NK-92 treated with Interleukin-12 subunit alpha and Interleukin-12 subunit beta, amount 100 ng/mL, for 24 hours (cell line): ENCODE measurements around the gene PTPRN2.
"Not testable (repeated sequence)": the region's sequence is repeated elsewhere in the genome, so short reads cannot be mapped to it uniquely, and the experiment has no call there.

ENCODE experiments used
- DNase-seq: peaks from one replicate; lab custom pipeline; 2025; lab: John Stamatoyannopoulos, UW

The PTPRN2 gene

DNA sequence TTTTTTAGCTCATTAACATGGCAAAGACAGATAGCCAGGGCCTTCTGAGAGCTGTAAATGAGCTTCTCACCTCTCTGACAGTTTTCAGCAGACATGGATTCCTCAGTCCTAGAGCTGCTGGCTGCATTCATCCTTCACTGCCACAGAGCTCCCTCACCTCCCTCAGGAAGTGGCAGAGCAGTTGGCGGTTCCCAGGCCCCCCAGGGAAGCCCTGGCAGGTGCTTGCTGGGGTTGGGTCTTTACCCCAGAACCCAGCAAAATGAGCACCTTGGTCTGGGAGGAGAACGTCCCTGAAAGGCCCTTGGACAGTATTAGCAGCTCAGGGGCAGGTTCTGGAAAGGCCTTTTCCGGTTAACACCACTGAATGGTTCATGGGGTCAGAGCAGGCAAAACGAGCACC is 288.0 kb downstream of the PTPRN2 start:
- no peak for DNase-seq

- DNase-seq: no peak
Measured at GRCh38 chr7:158296798-158297104, 290.9 kb downstream of the PTPRN2 start.

- no peak for DNase-seq
Measured at GRCh38 chr7:158295966-158296797, 291.4 kb downstream of the PTPRN2 start.

DNA sequence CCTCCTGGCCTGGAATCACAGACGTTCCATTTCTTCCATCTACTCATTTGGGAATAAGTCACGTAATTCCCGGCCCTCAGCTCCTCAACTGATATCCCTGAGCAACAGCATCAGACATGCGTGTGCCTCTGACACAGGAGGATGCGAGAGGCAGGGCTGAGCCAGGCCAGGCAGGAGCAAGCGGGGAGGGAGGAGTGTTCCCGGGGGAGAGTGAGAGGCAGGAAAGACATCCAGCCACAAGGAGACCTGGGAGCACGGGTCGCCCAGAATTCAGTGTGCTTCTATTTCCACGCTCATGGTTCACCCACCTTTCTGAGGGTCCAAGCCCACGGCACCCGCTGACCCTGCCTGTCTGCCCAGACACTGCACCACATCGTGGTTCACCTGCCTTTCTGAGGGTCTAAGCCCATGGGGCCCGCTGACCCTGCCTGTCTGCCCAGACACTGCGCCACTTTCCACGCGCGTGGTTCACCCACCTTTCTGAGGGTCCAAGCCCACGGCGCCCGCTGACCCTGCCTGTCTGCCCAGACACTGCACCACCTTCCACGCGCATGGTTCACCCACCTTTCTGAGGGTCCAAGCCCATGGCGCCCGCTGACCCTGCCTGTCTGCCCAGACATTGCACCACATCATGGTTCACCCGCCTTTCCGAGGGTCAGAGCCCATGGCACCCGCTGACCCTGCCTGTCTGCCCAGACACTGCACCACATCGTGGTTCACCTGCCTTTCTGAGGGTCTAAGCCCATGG is 293.0 kb downstream of the PTPRN2 start:
- not testable (repeated sequence) for DNase-seq

GRCh38 chr7:158292948-158293347 is 294.7 kb downstream of the PTPRN2 start:
- DNase-seq: no peak

DNA sequence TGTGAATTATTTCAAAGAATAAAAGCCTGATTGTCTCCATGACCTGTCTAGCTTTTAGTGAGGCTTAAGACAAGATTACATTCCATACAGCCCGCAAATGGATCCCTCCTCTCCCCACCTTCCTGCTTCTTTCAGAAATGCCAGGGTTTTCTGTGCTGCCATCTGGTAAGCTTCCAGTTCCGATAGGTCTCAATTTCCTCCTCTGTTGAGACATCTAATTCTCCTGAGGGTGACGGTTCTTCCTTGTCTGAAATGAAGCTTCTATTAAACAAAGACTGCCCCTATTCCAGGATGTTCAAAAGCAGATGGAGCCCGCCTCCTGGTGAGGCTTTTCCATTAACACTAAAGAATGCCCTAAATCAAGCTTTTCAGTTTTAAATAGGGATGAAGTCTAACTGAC is 295.6 kb downstream of the PTPRN2 start:
- DNase-seq: no peak

GRCh38 chr7:158289761-158290523 is 297.7 kb downstream of the PTPRN2 start:
- DNase-seq: no peak

- DNase-seq: no peak
Measured at GRCh38 chr7:158289231-158289630, 298.4 kb downstream of the PTPRN2 start.

GRCh38 chr7:158286210-158286609 is 301.4 kb downstream of the PTPRN2 start:
- DNase-seq: no peak

GRCh38 chr7:158285383-158285770 is 302.2 kb downstream of the PTPRN2 start:
- no peak for DNase-seq

DNA sequence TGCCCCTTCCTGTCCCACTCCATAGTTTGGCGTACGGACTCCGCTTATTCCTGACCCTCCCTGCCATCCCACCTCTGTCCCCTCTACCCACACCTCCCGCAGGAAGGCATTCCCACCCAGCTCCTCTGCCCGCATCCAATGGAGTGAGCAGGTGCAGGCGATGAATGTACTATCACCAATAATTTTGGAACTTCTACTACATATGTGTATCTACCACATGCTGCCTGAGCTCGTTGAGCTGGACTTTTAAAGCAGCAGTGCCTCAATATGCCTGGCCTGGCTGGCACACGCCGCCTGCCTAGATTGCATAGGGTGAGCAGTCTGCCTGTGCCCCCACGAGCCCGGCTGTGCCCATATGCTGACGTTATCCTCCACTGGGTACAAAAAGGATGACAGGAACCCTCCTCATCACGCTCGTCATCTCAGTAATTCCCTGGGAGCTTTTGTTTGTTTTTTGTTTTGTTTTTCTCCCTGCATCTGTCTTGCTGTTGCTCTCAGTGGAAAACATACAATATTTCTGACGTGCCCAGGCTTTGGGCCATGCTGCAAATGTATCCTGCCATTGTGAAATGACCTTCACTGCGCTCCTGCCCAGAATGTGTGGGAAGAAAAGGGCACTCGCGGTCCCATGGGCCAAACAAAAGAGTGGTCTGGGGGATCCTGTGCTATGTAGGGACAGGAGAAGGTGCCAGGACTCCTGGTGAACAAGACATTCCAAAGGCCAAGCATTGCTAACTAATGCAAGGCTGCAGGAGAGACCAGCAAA is 302.8 kb downstream of the PTPRN2 start:
- no peak for DNase-seq

GRCh38 chr7:158284121-158284520 is 303.5 kb downstream of the PTPRN2 start:
- no peak for DNase-seq

DNA sequence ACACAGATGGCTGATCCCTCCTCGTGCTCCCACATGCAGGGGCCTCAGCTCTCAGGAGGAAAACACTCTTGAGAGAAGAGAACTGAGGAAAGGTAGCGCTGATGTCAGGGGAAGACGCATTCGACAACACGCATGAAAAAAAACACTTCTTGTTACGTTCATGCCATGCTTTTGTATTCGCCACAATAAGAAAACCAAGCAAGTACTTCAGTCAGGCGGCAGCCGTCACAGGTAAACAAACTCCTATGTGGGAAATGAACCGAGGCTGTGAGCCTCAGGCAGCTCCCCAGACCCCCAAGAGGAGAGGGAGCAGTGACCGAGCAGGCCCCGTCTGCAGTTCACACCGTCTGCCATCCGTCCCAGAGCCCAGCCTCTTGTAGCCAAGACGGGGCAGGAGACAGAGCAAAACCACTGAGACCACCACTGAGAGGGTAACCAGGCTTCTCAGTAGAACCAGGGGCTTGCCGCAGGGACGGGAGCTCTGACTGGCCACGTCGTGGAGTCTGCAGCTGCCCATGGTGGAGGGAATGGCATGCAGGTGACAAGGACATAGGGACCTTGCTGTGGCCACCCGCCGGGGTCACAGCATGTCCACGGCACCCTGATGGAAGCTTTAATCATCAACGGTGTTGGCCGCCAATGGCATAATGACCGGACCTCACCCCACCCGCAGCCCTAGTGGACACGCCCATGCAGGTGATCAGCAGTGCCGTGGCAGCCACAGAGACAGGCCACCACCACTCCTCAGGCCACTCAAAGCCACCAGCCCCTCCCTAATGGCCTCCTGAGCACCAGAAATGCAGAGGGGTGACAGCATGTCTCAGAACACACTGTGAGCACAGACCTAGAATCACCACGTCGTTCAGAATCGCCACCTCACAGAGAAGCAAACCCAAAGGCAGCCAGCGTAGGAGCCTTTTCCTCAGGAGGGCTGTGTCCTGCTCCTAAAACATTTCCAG is 304.3 kb downstream of the PTPRN2 start:
- no peak for DNase-seq

DNA sequence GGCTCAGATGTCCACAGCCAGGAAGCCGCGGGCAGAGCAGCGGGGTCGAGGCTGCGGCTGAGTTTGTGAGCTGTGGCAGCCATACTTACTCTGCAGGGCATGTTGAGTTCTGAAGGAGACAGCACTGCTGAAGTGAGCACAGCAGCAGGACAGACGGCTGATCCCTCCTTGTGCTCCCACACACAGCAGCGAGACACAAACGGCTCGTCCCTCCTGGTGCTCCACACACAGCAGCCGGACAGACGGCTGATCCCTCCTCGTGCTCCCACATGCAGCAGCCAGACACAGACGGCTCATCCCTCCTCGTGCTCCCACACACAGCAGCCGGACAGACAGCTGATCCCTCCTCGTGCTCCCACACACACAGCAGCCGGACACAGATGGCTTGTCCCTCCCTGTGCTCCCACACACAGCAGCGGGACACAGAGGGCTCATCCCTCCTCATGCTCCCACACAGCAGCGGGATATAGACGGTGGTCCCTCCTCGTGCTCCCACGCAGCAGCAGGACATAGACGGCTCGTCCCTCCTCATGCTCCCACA is 305.1 kb downstream of the PTPRN2 start:
- no peak for DNase-seq

GRCh38 chr7:158281441-158281840 is 306.2 kb downstream of the PTPRN2 start:
- no peak for DNase-seq

DNA sequence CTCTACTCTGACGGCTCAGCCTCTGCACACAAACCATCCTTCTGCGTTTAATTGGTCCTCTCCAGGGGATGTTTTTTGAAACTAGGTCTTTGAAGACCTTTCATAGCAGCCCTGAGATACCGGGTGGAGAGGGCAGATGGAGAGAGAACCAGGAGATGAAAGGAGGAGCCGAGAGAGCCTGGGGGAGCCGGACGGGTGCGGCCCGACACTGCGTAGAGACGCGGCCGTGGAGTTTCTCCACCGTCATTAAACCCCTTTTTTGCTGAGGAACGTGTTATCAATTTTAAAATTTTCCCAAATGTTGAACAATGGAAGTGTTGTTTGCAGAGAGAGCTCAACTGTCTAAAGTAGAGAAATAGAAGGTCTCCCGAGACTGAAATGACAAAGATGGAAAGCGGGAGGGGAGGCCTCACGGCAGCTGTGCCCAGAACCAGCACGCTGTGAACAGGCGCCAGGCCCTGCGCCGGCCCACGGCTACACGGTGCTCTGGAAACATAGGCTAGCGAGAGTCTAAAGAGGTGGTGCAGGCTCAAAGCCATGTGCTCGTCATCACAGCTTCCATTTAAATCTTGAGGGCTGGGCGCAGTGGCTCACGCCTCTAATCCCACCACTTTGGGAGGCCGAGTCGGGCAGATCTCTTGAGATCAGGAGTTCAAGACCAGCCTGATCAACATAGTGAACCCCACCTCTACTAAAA is 307.0 kb downstream of the PTPRN2 start:
- DNase-seq: no peak

DNA sequence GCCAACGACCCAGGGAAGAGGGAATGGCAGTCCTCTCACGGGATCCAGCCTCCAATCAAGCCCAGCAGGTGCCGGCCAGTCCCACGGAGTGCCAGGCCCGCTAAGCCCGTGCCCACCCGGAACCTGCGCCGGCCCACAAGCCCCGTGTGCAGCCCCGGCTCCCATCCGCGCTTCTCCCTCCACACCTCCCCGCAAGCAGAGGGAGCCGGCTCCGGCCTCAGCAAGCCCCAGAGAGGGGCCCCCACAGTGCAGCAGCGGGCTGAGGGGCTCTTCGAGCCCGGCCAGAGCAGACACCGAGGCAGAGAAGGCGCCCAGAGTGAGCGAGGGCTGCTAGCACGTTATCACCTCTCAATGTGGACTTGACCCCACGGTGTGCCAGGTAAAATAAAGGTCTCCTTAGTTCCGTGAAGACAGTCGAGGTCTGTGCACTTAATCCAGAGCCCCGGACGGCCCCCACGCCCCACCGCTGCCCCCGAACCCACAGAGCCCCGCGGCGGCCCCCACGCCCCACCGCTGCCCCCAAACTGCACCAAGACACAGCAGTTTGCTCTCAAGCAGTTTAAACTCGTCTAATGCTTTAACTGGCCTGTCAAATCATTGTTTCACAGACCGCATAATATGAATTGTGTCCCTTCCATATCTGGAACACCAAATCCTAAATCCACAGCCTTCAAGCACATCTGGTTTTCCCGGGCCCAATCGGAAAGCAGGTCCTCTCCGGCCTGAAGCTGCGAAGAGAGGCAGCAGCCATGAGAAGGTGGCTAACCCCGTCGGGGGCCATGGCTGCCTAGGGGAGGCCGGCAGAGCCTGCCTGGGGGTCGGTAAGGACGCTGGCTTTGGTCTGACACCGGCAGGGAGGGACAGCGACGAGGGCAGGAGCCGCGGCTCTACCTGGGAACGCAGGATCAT is 307.8 kb downstream of the PTPRN2 start:
- no peak for DNase-seq

DNA sequence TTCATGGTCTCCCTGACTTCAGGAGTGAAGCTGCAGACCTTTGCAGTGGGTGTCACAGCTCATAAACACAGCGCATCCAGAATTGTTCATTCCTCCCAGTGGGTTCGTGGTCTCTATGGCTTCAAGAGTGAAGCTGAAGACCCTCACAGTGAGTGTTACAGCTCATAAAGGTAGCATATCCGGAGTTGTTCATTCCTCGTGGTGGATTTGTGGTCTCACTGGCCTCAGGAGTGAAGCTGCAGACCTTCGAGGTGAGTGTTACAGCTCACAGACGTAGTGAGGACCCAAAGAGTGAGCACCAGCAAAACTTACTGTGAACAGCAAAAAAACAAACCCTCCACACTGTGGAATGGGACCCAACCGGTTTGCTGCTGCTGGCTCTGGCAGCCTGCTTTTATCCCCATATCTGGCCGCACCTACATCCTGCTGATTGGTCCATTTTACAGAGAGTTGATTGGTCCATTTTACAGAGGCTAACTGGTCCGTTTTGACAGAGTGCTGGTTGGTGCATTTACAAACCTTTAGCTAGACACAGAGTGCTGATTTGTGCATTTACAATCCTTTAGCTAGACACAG is 308.8 kb downstream of the PTPRN2 start:
- DNase-seq: no peak
